Cerebellar nuclear complex (tissue), 1 donor: ENCODE measurements around the gene IGF2BP3.

Source experiments
- DNase-seq, 2 experiments: peaks; one replicate each; lab custom pipeline; 2025; lab: John Stamatoyannopoulos, UW

The IGF2BP3 gene

DNA sequence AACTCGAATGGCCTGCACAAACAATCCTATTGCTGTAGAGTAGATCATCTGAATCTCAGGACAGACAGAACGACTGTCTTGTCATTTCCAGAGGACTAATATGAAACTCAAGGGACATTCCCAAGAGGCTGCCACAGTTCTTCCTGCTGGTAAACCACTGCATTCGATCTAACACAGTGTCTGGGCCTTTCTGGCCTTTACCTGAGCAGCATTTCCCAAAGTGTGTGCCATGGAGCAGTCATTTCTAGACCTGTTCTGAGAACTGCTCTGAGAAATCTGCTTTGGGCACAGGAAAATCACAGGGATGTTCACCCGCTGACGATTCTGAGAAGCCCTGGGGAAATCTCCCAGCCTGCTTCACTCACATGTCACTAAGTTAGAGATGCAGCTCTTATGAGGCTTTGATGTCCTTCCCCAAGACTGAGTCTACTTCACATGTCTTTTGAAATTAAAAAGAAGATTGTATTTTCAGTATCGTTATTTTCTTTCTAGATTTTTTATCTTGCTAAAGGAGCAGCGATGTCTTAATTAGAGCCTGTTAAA lies 205.3 kb downstream of the IGF2BP3 start:
- no peak for DNase-seq

GRCh38 chr7:23261843-23262452 lies 208.3 kb downstream of the IGF2BP3 start:
- DNase-seq, result no peak

DNA sequence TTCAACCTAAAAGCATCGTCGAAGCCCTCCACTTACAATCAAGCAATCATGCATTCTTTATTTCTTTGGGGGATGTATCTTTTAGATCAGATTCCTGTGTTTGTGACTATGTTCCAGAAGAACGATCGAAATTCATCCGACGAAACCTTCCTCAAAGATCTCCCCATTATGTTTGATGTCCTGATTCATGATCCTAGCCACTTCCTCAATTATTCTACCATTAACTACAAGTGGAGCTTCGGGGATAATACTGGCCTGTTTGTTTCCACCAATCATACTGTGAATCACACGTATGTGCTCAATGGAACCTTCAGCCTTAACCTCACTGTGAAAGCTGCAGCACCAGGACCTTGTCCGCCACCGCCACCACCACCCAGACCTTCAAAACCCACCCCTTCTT lies 209.9 kb downstream of the IGF2BP3 start:
- no peak for DNase-seq
